ENCODE measurements around the gene LZIC. TPM values are rescaled to one million over a fixed set of nuclear protein-coding genes. Genes with fewer than 3 reads are reported as not detected.
A peak's percentile ranks its signal among the peaks of the same experiment; 100 is the strongest.

LZIC gene
- polyA plus RNA-seq, 1 donor (not counting 4 experiments of a cell fraction or from before 2014, with no cell fraction given): 22.5 TPM

GRCh38 chr1:9882296-9882944, 60.8 kb downstream of the LZIC start:
- FAIRE-seq (no peak), DNase-seq (ENCODE audit: low read depth, low spot score) (no peak)
- Histone ChIP-seq H3K79me2 (ENCODE audit: control insufficient read depth, insufficient read depth, low read length) (peaks cover 35% of the 10 kb centered on the region), H4K20me1 (ENCODE audit: control insufficient read depth, extremely low read depth, insufficient read depth, low read length) (no peaks in the 10 kb centered on the region), H3K27ac (ENCODE audit: control insufficient read depth, insufficient read depth, low read length) (peak overlapping the region; percentile 46), H3K9ac (ENCODE audit: control insufficient read depth, extremely low read depth, insufficient read depth, low read length) (peak overlapping the region; percentile 18), H3K4me1 (ENCODE audit: control insufficient read depth, extremely low read depth, insufficient read depth, low read length) (peaks cover 53% of the 10 kb centered on the region), H3K36me3 (ENCODE audit: control insufficient read depth in 2 of 2, extremely low read depth in 1 of 2, insufficient read depth in 2 of 2, low read length in 2 of 2) (peaks cover 19 to 36% of the 10 kb centered on the region in 2 experiments), H3K9me3 (ENCODE audit: control insufficient read depth, low read depth, low read length) (no peaks in the 10 kb centered on the region), H3K4me2 (ENCODE audit: control insufficient read depth, extremely low read depth, insufficient read depth, low read depth, low read length) (peak overlapping the region; percentile 63), H3K9me1 (ENCODE audit: control insufficient read depth, extremely low read depth, insufficient read depth, low read length) (peaks cover 3% of the 10 kb centered on the region), H3K27me3 (ENCODE audit: control insufficient read depth, extremely low read depth, insufficient read depth, low read length) (no peaks in the 10 kb centered on the region), H3K4me3 (ENCODE audit: control insufficient read depth in 2 of 3, extremely low read depth in 1 of 3, insufficient read depth in 2 of 3, low read depth in 1 of 3, low read length in 3 of 3) (peak overlapping the region in 1 of 3 experiments; percentile 14), H2AFZ (ENCODE audit: control insufficient read depth, low read length) (no peak overlapping the region)
- TF ChIP-seq EZH2 (IDR thresholded peaks at IDR 0.05; ENCODE audit: low read length): no peak
- no peak for TF ChIP-seq CTCF (optimal IDR thresholded peaks at IDR 0.05 in 1 of 3, IDR thresholded peaks at IDR 0.05 in 1 of 3, conservative IDR thresholded peaks at IDR 0.05 in 1 of 3; ENCODE audit: extremely low read depth in 1 of 3, insufficient read depth in 2 of 3, low read length in 3 of 3)
- dilution Hi-C loops (cut with MboI; ENCODE audit: extremely low pct_ligation_motif_present, low sequenced_read_pairs): loop anchor here (25.0 kb wide), 1 partner anchor 95 kb away; no protein-coding TSS in a partner anchor

GRCh38 chr1:9881838-9882249, 61.3 kb downstream of the LZIC start:
- no peak overlapping the region for H2AFZ ChIP-seq (ENCODE audit: control insufficient read depth, low read length)
- dilution Hi-C loops (cut with MboI; ENCODE audit: extremely low pct_ligation_motif_present, low sequenced_read_pairs): loop anchor here (25.0 kb wide), 1 partner anchor 95 kb away; no protein-coding TSS in a partner anchor
- peaks cover 57% of the 10 kb centered on the region for H3K4me1 ChIP-seq (ENCODE audit: control insufficient read depth, extremely low read depth, insufficient read depth, low read length)

More at GRCh38 chr1:9881838-9882249, 61.3 kb downstream of the LZIC start:
- peak; percentile 100 for FAIRE-seq
- no peaks in the 10 kb centered on the region for H3K9me3 ChIP-seq (ENCODE audit: control insufficient read depth, low read depth, low read length)
- peaks cover 17 to 34% of the 10 kb centered on the region in 2 experiments for H3K36me3 ChIP-seq (ENCODE audit: control insufficient read depth in 2 of 2, extremely low read depth in 1 of 2, insufficient read depth in 2 of 2, low read length in 2 of 2)
- no peaks in the 10 kb centered on the region for H4K20me1 ChIP-seq (ENCODE audit: control insufficient read depth, extremely low read depth, insufficient read depth, low read length)
- TF ChIP-seq CTCF (optimal IDR thresholded peaks at IDR 0.05 in 1 of 3, IDR thresholded peaks at IDR 0.05 in 1 of 3, conservative IDR thresholded peaks at IDR 0.05 in 1 of 3; ENCODE audit: extremely low read depth in 1 of 3, insufficient read depth in 2 of 3, low read length in 3 of 3): no peak
- no peak for TF ChIP-seq EZH2 (IDR thresholded peaks at IDR 0.05; ENCODE audit: low read length)
- H3K4me3 ChIP-seq (ENCODE audit: control insufficient read depth in 2 of 3, extremely low read depth in 1 of 3, insufficient read depth in 2 of 3, low read depth in 1 of 3, low read length in 3 of 3): no peak overlapping the region
- H3K9me1 ChIP-seq (ENCODE audit: control insufficient read depth, extremely low read depth, insufficient read depth, low read length): peaks cover 3% of the 10 kb centered on the region
- peak overlapping the region; percentile 63 for H3K4me2 ChIP-seq (ENCODE audit: control insufficient read depth, extremely low read depth, insufficient read depth, low read depth, low read length)
- H3K27ac ChIP-seq (ENCODE audit: control insufficient read depth, insufficient read depth, low read length): peak overlapping the region; percentile 46
- H3K27me3 ChIP-seq (ENCODE audit: control insufficient read depth, extremely low read depth, insufficient read depth, low read length): no peaks in the 10 kb centered on the region
- H3K9ac ChIP-seq (ENCODE audit: control insufficient read depth, extremely low read depth, insufficient read depth, low read length): peak overlapping the region; percentile 18
- peaks cover 31% of the 10 kb centered on the region for H3K79me2 ChIP-seq (ENCODE audit: control insufficient read depth, insufficient read depth, low read length)
- DNase-seq (ENCODE audit: low read depth, low spot score): no peak

Small RNA genes within 50 kb of the gene (small RNA-seq; reads per million reads assigned to genes)
- gene MIR5697 (ENCODE audit: insufficient read length in 3 of 3, low read depth in 3 of 3, low replicate concordance in 1 of 3): 0 to 0.33 (median 0.25) reads per million in 3 experiments

Other genes with a start within 250 kb of the LZIC start
- gene CLSTN1, start 119.4 kb downstream of the LZIC start, polyA plus RNA-seq: 79.1 to 263 TPM (median 90.3 TPM) in 3 replicates
- 92.3 to 149 TPM (median 93.3 TPM) in 3 replicates for gene CTNNBIP1, start 33.1 kb downstream of the LZIC start, polyA plus RNA-seq
- 11.7 to 16.3 TPM (median 16.2 TPM) in 3 replicates for gene NMNAT1, start 84 bp upstream of the LZIC start, polyA plus RNA-seq
- 1.1 to 2.1 TPM (median 1.6 TPM) in 3 replicates for gene RBP7, start 53.8 kb upstream of the LZIC start, polyA plus RNA-seq
- gene UBE4B, start 89.6 kb upstream of the LZIC start, polyA plus RNA-seq: 8.7 to 22.3 TPM (median 14.3 TPM) in 3 replicates